ENCODE data around the gene LYRM9. TPM values are rescaled to one million over a fixed set of nuclear protein-coding genes. Genes with fewer than 3 reads are reported as not detected.

LYRM9 gene
- total RNA-seq (ENCODE audit: low replicate concordance): 7.5 and 9.6 TPM in 2 replicates
- long read RNA-seq, transcript LYRM9-201 (4 exons, 501 nt): major isoform, 17 of 27 reads
- long read RNA-seq, partial matches to known transcripts: 6 of 27 reads
- long read RNA-seq, other reads (novel, unspliced or antisense): 3 of 27 reads

DNA sequence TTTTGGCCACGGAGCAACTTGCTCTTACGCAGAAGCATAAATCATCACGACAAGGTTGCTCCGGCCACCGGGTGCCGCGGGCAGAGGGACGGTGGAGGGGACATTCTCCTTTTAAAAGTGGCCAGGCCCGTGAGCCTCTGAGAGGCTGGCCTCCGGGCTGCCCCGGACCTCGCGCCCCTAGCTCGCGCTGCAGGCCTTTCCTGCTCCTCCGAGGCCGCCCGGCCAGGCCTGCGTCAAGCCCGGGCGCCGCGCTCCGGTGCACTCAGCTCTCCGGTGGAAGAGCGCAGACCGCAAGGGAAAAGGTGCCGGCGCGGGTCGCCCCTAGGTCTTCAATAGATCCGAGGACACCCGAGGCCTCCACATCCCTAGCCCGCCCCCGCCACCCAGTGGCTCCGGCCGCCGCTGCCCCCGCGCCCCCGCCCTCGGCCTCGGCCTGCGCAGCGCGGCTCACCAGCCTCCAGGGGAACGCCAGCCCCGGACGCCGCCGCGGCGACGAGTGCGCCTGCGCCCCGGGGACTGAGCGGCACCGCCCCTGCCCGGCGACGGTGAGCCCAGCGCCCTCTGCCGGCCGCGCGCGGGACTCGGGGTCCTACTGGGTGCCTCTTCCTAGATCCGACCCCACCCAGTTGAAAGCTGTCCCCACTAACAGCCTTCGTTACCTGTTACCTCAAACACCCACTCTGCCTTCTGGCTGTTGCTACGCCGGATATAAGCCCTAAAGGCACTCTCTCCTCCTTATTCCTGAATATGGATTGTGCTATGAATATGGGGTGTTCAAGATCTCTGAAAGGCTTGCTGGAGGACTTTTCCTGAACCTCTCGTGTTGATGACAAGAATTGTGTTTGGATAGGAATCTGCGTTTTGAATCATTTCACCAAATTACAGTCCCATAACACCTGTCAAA, at the start of gene LYRM9:
LYRM9 (minus strand) TSS at position 500 of the 904 bp plus-strand sequence. CDS start 10,671 bp downstream, outside the sequence.
- Mint-ChIP-seq H3K27ac (peak within 1 kb of the TSS; percentile 66), H3K4me1 (ENCODE audit: unreplicated experiment) (peaks cover 29% of the 10 kb centered on the region), H3K27me3 (peaks cover 24% of the 10 kb centered on the region), H3K9me3 (no peaks in the 10 kb centered on the region), H3K36me3 (peaks cover 4% of the 10 kb centered on the region), H3K4me3 (peak within 1 kb of the TSS; percentile 90)
- TF ChIP-seq, protein P1, sequence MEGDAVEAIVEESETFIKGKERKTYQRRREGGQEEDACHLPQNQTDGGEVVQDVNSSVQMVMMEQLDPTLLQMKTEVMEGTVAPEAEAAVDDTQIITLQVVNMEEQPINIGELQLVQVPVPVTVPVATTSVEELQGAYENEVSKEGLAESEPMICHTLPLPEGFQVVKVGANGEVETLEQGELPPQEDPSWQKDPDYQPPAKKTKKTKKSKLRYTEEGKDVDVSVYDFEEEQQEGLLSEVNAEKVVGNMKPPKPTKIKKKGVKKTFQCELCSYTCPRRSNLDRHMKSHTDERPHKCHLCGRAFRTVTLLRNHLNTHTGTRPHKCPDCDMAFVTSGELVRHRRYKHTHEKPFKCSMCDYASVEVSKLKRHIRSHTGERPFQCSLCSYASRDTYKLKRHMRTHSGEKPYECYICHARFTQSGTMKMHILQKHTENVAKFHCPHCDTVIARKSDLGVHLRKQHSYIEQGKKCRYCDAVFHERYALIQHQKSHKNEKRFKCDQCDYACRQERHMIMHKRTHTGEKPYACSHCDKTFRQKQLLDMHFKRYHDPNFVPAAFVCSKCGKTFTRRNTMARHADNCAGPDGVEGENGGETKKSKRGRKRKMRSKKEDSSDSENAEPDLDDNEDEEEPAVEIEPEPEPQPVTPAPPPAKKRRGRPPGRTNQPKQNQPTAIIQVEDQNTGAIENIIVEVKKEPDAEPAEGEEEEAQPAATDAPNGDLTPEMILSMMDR (conservative IDR thresholded peaks at IDR 0.05): peak; percentile 98
- DNase-seq (ENCODE audit: extremely low spot score, unreplicated experiment): peak; percentile 97

DNA sequence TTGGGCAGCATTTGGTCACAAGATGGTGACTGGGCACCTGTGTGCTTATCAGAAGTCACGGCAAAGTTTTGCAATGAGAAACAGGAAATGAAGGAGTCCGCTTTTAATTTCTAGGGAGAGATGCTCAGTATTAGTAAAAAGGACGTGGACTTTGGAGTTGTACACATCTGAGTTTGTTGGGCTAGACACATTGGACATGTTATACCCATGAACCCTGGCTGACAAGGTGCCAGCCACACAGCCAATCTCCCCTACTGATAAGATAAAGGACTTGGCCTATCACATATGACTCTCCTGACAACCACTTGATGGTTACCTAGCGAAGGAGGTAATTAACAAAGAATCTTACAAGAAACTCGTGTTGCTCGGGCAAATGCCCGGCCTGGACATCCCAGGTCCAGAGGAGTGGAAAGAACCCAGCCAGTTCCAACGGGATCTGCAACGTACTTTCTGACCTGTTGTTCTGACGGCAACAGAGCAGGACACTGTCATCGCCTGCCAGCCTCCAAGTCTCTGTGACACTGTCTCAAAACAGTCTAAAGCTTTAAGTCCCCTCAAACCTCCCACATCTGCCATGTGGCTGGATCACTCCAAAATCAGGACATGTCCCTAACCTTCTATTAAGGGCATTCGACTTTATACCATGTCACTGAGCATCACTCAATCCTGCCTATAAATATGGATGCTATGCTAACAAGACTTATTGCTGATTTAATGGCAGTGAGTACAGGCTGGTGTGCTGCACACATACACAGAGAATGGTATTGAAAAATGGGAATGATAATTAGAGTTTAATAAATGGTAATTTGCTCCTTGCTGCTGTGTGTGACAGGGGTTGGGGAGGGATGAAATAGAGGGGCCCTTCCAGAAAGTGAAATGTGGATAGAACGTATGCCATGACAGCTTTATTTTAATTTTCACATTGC, 47.6 kb upstream of the LYRM9 start:
- no peaks in the 10 kb centered on the region for H3K36me3 Mint-ChIP-seq
- DNase-seq (ENCODE audit: extremely low spot score, unreplicated experiment): no peak
- no peaks in the 10 kb centered on the region for H3K4me1 Mint-ChIP-seq (ENCODE audit: unreplicated experiment)
- no peak overlapping the region for H3K27ac Mint-ChIP-seq
- H3K27me3 Mint-ChIP-seq: peaks cover 24% of the 10 kb centered on the region
- no peaks in the 10 kb centered on the region for H3K9me3 Mint-ChIP-seq
- TF ChIP-seq, protein P1 (conservative IDR thresholded peaks at IDR 0.05): no peak
- no peak overlapping the region for H3K4me3 Mint-ChIP-seq

DNA sequence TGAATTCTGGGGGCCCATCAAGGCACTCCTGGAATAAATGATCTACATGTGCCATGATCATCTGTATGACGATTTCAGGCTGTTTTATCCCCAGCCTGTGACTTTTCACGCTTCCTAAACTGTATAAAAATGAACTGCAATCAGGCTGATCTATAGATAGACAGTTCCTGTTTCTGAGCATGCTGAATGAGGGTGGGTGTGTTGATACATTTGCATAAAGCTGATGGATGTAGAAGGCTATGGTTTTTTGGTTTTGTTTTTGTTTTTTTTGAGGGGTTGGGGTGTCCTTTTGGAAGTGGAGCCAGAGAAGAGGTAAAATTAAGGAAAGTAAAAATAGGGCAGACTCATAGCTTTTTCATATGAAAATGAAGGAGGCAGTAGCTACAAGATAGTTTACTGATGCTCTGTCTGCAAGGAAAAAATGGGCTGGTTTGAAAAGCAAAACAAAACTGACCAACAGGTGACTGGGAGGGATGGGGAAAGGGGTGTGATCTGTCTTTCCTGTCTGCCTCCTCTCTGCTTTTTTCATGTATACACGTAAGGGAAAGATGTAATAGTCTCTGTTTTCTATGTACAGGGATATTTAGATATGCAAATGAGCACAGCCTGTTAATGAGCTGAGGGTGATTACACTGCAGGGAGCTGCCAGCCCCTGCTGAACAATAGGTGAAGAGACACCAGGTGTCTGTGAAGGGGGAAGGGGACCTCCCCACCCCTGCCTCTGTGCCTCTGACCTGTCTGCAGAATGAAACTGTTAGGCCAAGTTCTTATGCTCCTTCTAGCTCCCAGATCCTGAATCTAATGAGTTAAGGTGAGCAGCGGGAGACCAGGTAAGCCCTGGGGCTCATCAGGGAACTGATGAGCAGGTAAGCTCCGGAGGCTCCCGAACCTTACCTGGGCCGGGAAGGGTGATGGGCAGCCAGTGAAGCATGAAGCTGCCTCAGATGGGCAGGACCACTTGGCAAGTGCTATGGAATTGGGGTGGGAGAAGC, 46.6 kb upstream of the LYRM9 start:
- DNase-seq (ENCODE audit: extremely low spot score, unreplicated experiment): no peak
- Mint-ChIP-seq H3K9me3 (no peaks in the 10 kb centered on the region), H3K4me1 (ENCODE audit: unreplicated experiment) (no peaks in the 10 kb centered on the region), H3K27ac (no peak overlapping the region), H3K4me3 (no peak overlapping the region), H3K36me3 (no peaks in the 10 kb centered on the region), H3K27me3 (peaks cover 31% of the 10 kb centered on the region)
- TF ChIP-seq, protein P1 (conservative IDR thresholded peaks at IDR 0.05): no peak

DNA sequence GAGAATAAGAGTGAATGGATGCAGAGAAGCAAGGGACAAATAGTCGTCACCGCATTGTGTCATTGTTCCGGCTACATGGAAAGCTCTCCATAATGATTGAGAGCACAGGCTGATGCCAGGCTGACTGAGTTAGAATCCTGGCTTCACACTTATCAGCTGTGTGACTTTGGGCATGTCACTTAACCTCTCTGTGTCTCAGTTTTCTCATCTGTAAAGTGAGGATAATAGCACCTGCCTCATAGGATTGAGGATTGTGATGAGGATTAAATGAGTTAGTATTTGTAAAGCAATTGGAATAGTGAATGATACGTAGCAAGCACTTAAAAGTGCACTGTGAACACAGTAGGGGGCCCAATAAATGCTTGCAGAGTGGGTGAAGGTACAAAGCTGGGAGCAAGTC, 45.7 kb upstream of the LYRM9 start:
- Mint-ChIP-seq H3K4me3 (no peak overlapping the region), H3K4me1 (ENCODE audit: unreplicated experiment) (no peaks in the 10 kb centered on the region), H3K36me3 (no peaks in the 10 kb centered on the region), H3K9me3 (no peaks in the 10 kb centered on the region), H3K27ac (no peak overlapping the region), H3K27me3 (peaks cover 32% of the 10 kb centered on the region)
- TF ChIP-seq, protein P1 (conservative IDR thresholded peaks at IDR 0.05): no peak
- DNase-seq (ENCODE audit: extremely low spot score, unreplicated experiment): no peak
